ENCODE data around the gene FBXO45. TPM values are rescaled to one million over a fixed set of nuclear protein-coding genes. Genes with fewer than 3 reads are reported as not detected.

The FBXO45 gene
- total RNA-seq, 1 donor from 2014 or later = 17.0 TPM

DNA sequence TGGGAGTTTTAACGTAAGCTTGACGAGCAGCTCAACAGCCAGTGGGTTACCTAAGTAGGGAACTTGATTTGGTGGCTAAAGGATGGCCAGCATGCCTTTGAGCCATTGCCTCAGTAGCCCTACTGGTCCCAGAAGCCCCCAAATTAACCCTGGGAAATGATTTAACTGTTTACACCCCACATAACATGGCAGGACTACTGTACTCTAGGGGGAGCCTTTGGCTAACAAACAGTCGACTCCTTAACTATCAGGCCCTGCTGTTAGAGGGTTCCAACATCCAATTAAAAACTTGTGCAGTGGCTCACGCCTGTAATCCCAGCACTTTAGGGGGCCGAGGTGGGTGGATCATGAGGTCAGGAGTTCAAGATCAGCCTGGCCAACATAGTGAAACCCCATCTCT lies 43.9 kb upstream of the FBXO45 start:
- peaks cover 5% of the 10 kb centered on the region for H3K27me3 Mint-ChIP-seq (ENCODE audit: unreplicated experiment)
- no peak for DNase-seq (ENCODE audit: low spot score)

GRCh38 chr3:196525141-196525540 lies 43.3 kb upstream of the FBXO45 start:
- DNase-seq (ENCODE audit: low spot score) = no peak
- Mint-ChIP-seq H3K27me3 (ENCODE audit: unreplicated experiment) (peaks cover 5% of the 10 kb centered on the region), H3K9me3 (ENCODE audit: unreplicated experiment) (peaks cover 7% of the 10 kb centered on the region), H3K36me3 (ENCODE audit: low read depth, unreplicated experiment) (peaks cover 13% of the 10 kb centered on the region), H3K4me1 (ENCODE audit: unreplicated experiment) (no peaks in the 10 kb centered on the region), H3K4me3 (ENCODE audit: unreplicated experiment) (no peak overlapping the region), H3K27ac (ENCODE audit: unreplicated experiment) (no peak overlapping the region)
- TF ChIP-seq, protein P1, sequence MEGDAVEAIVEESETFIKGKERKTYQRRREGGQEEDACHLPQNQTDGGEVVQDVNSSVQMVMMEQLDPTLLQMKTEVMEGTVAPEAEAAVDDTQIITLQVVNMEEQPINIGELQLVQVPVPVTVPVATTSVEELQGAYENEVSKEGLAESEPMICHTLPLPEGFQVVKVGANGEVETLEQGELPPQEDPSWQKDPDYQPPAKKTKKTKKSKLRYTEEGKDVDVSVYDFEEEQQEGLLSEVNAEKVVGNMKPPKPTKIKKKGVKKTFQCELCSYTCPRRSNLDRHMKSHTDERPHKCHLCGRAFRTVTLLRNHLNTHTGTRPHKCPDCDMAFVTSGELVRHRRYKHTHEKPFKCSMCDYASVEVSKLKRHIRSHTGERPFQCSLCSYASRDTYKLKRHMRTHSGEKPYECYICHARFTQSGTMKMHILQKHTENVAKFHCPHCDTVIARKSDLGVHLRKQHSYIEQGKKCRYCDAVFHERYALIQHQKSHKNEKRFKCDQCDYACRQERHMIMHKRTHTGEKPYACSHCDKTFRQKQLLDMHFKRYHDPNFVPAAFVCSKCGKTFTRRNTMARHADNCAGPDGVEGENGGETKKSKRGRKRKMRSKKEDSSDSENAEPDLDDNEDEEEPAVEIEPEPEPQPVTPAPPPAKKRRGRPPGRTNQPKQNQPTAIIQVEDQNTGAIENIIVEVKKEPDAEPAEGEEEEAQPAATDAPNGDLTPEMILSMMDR (IDR thresholded peaks at IDR 0.05; ENCODE audit: unreplicated experiment) = no peak

More for the DNA sequence above, 43.9 kb upstream of the FBXO45 start:
- no peaks in the 10 kb centered on the region for H3K4me1 Mint-ChIP-seq (ENCODE audit: unreplicated experiment)
- H3K9me3 Mint-ChIP-seq (ENCODE audit: unreplicated experiment) = peaks cover 12% of the 10 kb centered on the region
- TF ChIP-seq, protein P1 (IDR thresholded peaks at IDR 0.05; ENCODE audit: unreplicated experiment) = no peak
- H3K4me3 Mint-ChIP-seq (ENCODE audit: unreplicated experiment) = no peak overlapping the region
- peaks cover 18% of the 10 kb centered on the region for H3K36me3 Mint-ChIP-seq (ENCODE audit: low read depth, unreplicated experiment)
- no peak overlapping the region for H3K27ac Mint-ChIP-seq (ENCODE audit: unreplicated experiment)

DNA sequence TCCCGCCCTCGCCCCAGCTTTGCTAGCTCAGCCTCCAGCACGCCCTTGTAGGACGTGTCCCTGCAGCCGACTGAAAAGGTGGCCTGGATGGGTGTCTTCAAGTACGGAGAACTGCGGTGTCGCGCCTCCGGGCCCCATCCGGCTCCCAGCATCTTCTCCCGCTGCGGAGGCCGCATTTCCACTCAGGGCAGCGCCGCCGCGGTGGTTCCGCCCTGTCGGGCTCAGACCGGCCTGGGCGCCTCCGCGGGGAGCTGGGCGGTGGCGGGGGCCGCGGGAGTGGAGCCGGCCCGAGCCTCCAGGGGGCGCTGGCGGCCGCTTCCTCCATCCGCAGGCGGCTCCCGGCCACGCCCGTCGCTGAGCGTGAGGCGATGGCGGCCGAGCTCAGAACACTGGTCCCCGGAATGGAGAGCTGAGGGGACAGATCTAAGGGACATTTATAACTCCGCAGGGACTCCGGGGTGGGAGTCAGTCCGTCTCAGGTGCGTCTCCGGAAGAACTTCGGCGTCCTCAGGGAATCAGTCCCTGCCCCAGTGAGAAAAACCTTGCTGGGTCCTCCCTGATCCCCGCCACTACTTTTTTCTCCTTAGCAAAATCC lies 39.7 kb upstream of the FBXO45 start:
- Mint-ChIP-seq H3K27ac (ENCODE audit: unreplicated experiment) (no peak overlapping the region), H3K36me3 (ENCODE audit: low read depth, unreplicated experiment) (peaks cover 6% of the 10 kb centered on the region), H3K9me3 (ENCODE audit: unreplicated experiment) (peaks cover 6% of the 10 kb centered on the region), H3K4me3 (ENCODE audit: unreplicated experiment) (no peak overlapping the region), H3K27me3 (ENCODE audit: unreplicated experiment) (peaks cover 8% of the 10 kb centered on the region), H3K4me1 (ENCODE audit: unreplicated experiment) (peaks cover 9% of the 10 kb centered on the region)
- TF ChIP-seq, protein P1 (IDR thresholded peaks at IDR 0.05; ENCODE audit: unreplicated experiment) = peak; percentile 83
- DNase-seq (ENCODE audit: low spot score) = peak; percentile 84

GRCh38 chr3:196531418-196531817 lies 37.0 kb upstream of the FBXO45 start:
- H3K27ac Mint-ChIP-seq (ENCODE audit: unreplicated experiment) = no peak overlapping the region
- no peak overlapping the region for H3K4me3 Mint-ChIP-seq (ENCODE audit: unreplicated experiment)

DNA sequence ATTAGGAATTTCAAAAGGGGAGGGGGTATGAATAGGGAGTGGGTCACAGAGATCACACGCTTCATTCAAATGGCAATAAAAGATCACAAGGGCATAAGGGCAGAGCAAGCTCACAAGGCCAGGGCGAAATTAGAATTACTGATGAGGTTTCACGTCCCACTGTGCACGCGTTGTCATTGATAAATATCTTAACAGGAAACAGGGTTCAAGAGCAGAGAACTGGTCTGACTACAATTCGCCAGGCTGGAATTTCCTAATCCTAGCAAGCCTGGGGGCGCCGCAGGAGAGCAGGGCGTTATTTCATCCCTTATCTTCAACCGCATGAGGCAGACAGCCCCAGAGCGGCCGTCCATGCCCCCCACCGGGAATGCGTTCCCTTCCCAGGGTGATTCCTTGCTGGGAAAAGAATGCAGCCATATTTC lies 35.2 kb upstream of the FBXO45 start:
- no peak overlapping the region for H3K27ac Mint-ChIP-seq (ENCODE audit: unreplicated experiment)
- no peak for DNase-seq (ENCODE audit: low spot score)
- peaks cover 6% of the 10 kb centered on the region for H3K36me3 Mint-ChIP-seq (ENCODE audit: low read depth, unreplicated experiment)
- peaks cover 2% of the 10 kb centered on the region for H3K27me3 Mint-ChIP-seq (ENCODE audit: unreplicated experiment)
- peaks cover 6% of the 10 kb centered on the region for H3K9me3 Mint-ChIP-seq (ENCODE audit: unreplicated experiment)
- TF ChIP-seq, protein P1 (IDR thresholded peaks at IDR 0.05; ENCODE audit: unreplicated experiment) = no peak
- peaks cover 10% of the 10 kb centered on the region for H3K4me1 Mint-ChIP-seq (ENCODE audit: unreplicated experiment)
- peak overlapping the region; percentile 33 for H3K4me3 Mint-ChIP-seq (ENCODE audit: unreplicated experiment)

More at GRCh38 chr3:196531418-196531817, 37.0 kb upstream of the FBXO45 start:
- TF ChIP-seq, protein P1 (IDR thresholded peaks at IDR 0.05; ENCODE audit: unreplicated experiment) = no peak
- peaks cover 10% of the 10 kb centered on the region for H3K4me1 Mint-ChIP-seq (ENCODE audit: unreplicated experiment)
- H3K9me3 Mint-ChIP-seq (ENCODE audit: unreplicated experiment) = peaks cover 6% of the 10 kb centered on the region
- peaks cover 6% of the 10 kb centered on the region for H3K36me3 Mint-ChIP-seq (ENCODE audit: low read depth, unreplicated experiment)
- peaks cover 5% of the 10 kb centered on the region for H3K27me3 Mint-ChIP-seq (ENCODE audit: unreplicated experiment)
- DNase-seq (ENCODE audit: low spot score) = no peak

Data from endothelial cell (in vitro differentiated cells).